ENCODE results near the gene KLK12.

DNA sequence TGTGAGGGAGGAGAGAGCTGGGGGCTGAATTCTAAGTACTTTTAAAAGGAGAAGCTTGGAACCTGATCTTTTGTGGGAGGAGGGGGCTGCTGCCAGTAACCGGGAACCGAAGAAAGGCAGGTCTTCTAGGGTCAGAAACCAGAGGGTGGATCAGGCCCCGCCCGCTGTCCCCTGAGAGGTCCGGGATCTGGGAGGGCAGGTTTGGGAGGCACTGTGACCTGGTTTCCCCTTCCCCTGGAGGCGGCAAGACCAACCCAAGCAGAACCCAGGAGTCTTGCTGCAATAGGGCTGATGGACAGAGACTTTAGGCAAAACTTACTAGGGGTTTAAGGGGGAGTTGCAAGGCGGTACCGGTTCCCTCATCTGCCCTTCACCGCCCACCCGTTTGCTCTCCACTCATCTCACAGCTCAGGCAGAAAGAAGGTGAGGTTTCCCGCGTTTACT lies 32.7 kb downstream of the KLK12 start:
- TF ChIP-seq POLR2A (IDR thresholded peaks at IDR 0.05; ENCODE audit: low read depth) (no peak), EP300 (IDR thresholded peaks at IDR 0.05) (no peak), POLR2AphosphoS5 (IDR thresholded peaks at IDR 0.05) (no peak)
- TF ChIP-seq, protein P1, sequence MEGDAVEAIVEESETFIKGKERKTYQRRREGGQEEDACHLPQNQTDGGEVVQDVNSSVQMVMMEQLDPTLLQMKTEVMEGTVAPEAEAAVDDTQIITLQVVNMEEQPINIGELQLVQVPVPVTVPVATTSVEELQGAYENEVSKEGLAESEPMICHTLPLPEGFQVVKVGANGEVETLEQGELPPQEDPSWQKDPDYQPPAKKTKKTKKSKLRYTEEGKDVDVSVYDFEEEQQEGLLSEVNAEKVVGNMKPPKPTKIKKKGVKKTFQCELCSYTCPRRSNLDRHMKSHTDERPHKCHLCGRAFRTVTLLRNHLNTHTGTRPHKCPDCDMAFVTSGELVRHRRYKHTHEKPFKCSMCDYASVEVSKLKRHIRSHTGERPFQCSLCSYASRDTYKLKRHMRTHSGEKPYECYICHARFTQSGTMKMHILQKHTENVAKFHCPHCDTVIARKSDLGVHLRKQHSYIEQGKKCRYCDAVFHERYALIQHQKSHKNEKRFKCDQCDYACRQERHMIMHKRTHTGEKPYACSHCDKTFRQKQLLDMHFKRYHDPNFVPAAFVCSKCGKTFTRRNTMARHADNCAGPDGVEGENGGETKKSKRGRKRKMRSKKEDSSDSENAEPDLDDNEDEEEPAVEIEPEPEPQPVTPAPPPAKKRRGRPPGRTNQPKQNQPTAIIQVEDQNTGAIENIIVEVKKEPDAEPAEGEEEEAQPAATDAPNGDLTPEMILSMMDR (IDR thresholded peaks at IDR 0.05), result no peak

Measured in esophagus muscularis mucosa (tissue), 4 donors.